HepG2 (cell line): Measurements from ENCODE around the gene MYLK3. TPM values are rescaled to one million over a fixed set of nuclear protein-coding genes. Genes with fewer than 3 reads are reported as not detected.

Source experiments
- ATAC-seq: fragments of 200-7000 bp; cut with Tn5 transposase; 3 replicates; pipeline ENCODE4 v1.9.1; 2020; ENCODE audit warnings: mild to moderate bottlenecking, moderate library complexity
- BruUV-seq: library from RNA; stranded (reverse); fragments of 400-500 nt; replicated peaks from 2 replicates; lab custom pipeline; 2021; lab: Mats Ljungman, UMichigan
- CTCF ChIA-PET: fragments of 300-600 bp; formaldehyde crosslinking; extraction: SDS; loops from one replicate; lab custom pipeline; 2021; ENCODE audit warnings: low total read pairs, inconsistent platforms, low intra/inter-chr PET ratio; lab: Yijun Ruan, JAX
- POLR2A ChIA-PET: fragments of 350-600 bp; sonication (Branson Sonifier 250); formaldehyde crosslinking; loops from one replicate; lab custom pipeline; 2020; ENCODE audit warnings: antibody characterized with exemption, inconsistent platforms; lab: Yijun Ruan, JAX
- DNase-seq: peaks from one replicate; pipeline ENCODE4 v3.0.0-alpha.2; 2015; ENCODE audit warnings: low spot score
- FAIRE-seq: peaks from 3 replicates; lab custom pipeline; 2011; peaks lifted over from hg19 to GRCh38; lab: Jason Lieb, UNC
- H2AFZ ChIP-seq: one replicate; pipeline ENCODE4 v1.6.1; 2011; ENCODE audit warnings: low read length, inconsistent platforms
- H3K27ac ChIP-seq: fragments of 300-600 bp; 3 replicates; pipeline ENCODE4 v1.8.0; 2011; ENCODE audit warnings: mixed run types, mild to moderate bottlenecking, mixed read lengths, low read length, inconsistent platforms; ENCODE audit not compliant: insufficient read depth; ENCODE audit errors: extremely low read length
- H3K27me3 ChIP-seq, 2 experiments: fragments of 200-600 bp in 1 of 2; 2 replicates in 1 of 2; 3 replicates in 1 of 2; pipeline versions ENCODE4 v1.6.0 to v1.8.0; 2011; ENCODE audit warnings: low read length in 2 of 2, mild to moderate bottlenecking in 2 of 2, moderate library complexity in 2 of 2, inconsistent platforms in 1 of 2; ENCODE audit not compliant: insufficient read depth in 2 of 2, control insufficient read depth in 1 of 2
- H3K36me3 ChIP-seq, 2 experiments: fragments of 200-600 bp in 1 of 2; replicated peaks in 1 of 2; 2 replicates in 1 of 2; 3 replicates in 1 of 2; pipeline versions ENCODE4 v1.5.1 to v1.8.0; 2011; ENCODE audit warnings: low read length in 2 of 2, inconsistent platforms in 1 of 2; ENCODE audit not compliant: insufficient read depth in 2 of 2, control insufficient read depth in 1 of 2
- H3K4me1 ChIP-seq: 2 replicates; pipeline ENCODE4 v1.5.1; 2012; ENCODE audit warnings: low read length, inconsistent platforms; ENCODE audit not compliant: insufficient read depth
- H3K4me2 ChIP-seq: 2 replicates; pipeline ENCODE4 v1.6.0; 2011; ENCODE audit warnings: low read depth, low read length, inconsistent platforms
- H3K4me3 ChIP-seq, 3 experiments: fragments of 200-600 bp in 1 of 3; sonication (generic), shearing (Covaris generic) in 1 of 3; replicated peaks in 1 of 3; 2 replicates each; pipeline ENCODE4 v1.5.1; 2011 to 2016; ENCODE audit warnings: low read length in 3 of 3, inconsistent platforms in 2 of 3, low read depth in 2 of 3, mild to moderate bottlenecking in 2 of 3, control low read depth in 1 of 3, mixed read lengths in 1 of 3; ENCODE audit not compliant: insufficient read depth in 1 of 3
- H3K79me2 ChIP-seq: one replicate; pipeline ENCODE4 v1.6.1; 2011; ENCODE audit warnings: low read length, inconsistent platforms; ENCODE audit not compliant: insufficient read depth
- H3K9ac ChIP-seq: 2 replicates; pipeline ENCODE4 v1.6.0; 2011; ENCODE audit warnings: mild to moderate bottlenecking, low read depth, low read length, inconsistent platforms; ENCODE audit not compliant: insufficient read depth
- H3K9me3 ChIP-seq: 2 replicates; pipeline ENCODE4 v1.5.1; 2012; ENCODE audit warnings: mild to moderate bottlenecking, low read length
- H4K20me1 ChIP-seq: 2 replicates; pipeline ENCODE4 v1.6.0; 2011; ENCODE audit warnings: inconsistent platforms, mild to moderate bottlenecking, low read length, moderate library complexity; ENCODE audit not compliant: insufficient read depth
- CAMTA2 ChIP-seq: sonication (generic); formaldehyde crosslinking; IDR thresholded peaks from 2 replicates; pipeline ENCODE4 v1.4.0; 2020; ENCODE audit warnings: mild to moderate bottlenecking, missing genetic modification reagents, borderline replicate concordance
- CBFB ChIP-seq: sonication (generic); formaldehyde crosslinking; IDR thresholded peaks from 2 replicates; pipeline ENCODE4 v1.4.0; 2020; ENCODE audit warnings: missing genetic modification reagents
- CBX1 ChIP-seq: IDR thresholded peaks from one replicate; pipeline ENCODE4 v1.6.1; 2016; ENCODE audit warnings: antibody characterized with exemption, low read depth
- DPF2 ChIP-seq: sonication (generic); formaldehyde crosslinking; IDR thresholded peaks from 2 replicates; pipeline ENCODE4 v1.4.0; 2020; ENCODE audit warnings: mild to moderate bottlenecking, low read depth, missing genetic modification reagents, borderline replicate concordance
- HNRNPL ChIP-seq: fragments of 200-400 bp; formaldehyde crosslinking; IDR thresholded peaks from 2 replicates; pipeline ENCODE4 v1.6.1; 2017; ENCODE audit warnings: mild to moderate bottlenecking, low read depth, low read length
- HOXA3 ChIP-seq: sonication (generic); formaldehyde crosslinking; IDR thresholded peaks from 2 replicates; pipeline ENCODE4 v1.5.0; 2020; ENCODE audit warnings: missing genetic modification reagents
- KDM4B ChIP-seq: sonication (generic); formaldehyde crosslinking; IDR thresholded peaks from 2 replicates; pipeline ENCODE4 v1.4.0; 2020; ENCODE audit warnings: missing genetic modification reagents
- PHF20 ChIP-seq: sonication (generic); formaldehyde crosslinking; IDR thresholded peaks from 2 replicates; pipeline ENCODE4 v1.5.0; 2020; ENCODE audit warnings: mild to moderate bottlenecking, missing genetic modification reagents
- RAD21 ChIP-seq: fragments of 450-650 bp; formaldehyde crosslinking; IDR thresholded peaks from 2 replicates; pipeline ENCODE4 v1.5.0; 2020; ENCODE audit warnings: mild to moderate bottlenecking
- SRSF9 ChIP-seq: fragments of 200-400 bp; formaldehyde crosslinking; IDR thresholded peaks from 2 replicates; pipeline ENCODE4 v1.6.1; 2018; ENCODE audit warnings: borderline replicate concordance, mild to moderate bottlenecking, low read depth, low read length; ENCODE audit not compliant: insufficient read depth, poor library complexity, severe bottlenecking
- TCF12 ChIP-seq, 2 experiments: fragments of 450-650 bp in 1 of 2; sonication (generic) in 1 of 2; formaldehyde crosslinking in 1 of 2; IDR thresholded peaks; 2 replicates each; pipeline versions ENCODE4 v1.6.1 to v1.8.0; 2017 to 2022; ENCODE audit warnings: antibody characterized with exemption in 1 of 2, mild to moderate bottlenecking in 1 of 2, missing genetic modification reagents in 1 of 2, moderate library complexity in 1 of 2
- TMF1 ChIP-seq: sonication (generic); formaldehyde crosslinking; IDR thresholded peaks from 2 replicates; pipeline ENCODE4 v1.8.1; 2022; ENCODE audit warnings: low read depth, missing genetic modification reagents
- ZBTB49 ChIP-seq: sonication (generic); formaldehyde crosslinking; IDR thresholded peaks from 2 replicates; pipeline ENCODE4 v1.4.0; 2020; ENCODE audit warnings: missing genetic modification reagents, borderline replicate concordance
- ZFY ChIP-seq: sonication (generic); formaldehyde crosslinking; IDR thresholded peaks from 2 replicates; pipeline ENCODE4 v1.4.0; 2020; ENCODE audit warnings: missing genetic modification reagents
- ZNF569 ChIP-seq: sonication (generic); formaldehyde crosslinking; IDR thresholded peaks from 2 replicates; pipeline ENCODE4 v1.5.0; 2020; ENCODE audit warnings: mild to moderate bottlenecking, missing genetic modification reagents, moderate library complexity, borderline replicate concordance
- ZNF674 ChIP-seq: sonication (generic); formaldehyde crosslinking; IDR thresholded peaks from 2 replicates; pipeline ENCODE4 v1.5.0; 2020; ENCODE audit warnings: low read depth, mild to moderate bottlenecking, missing genetic modification reagents
- ZNF691 ChIP-seq: sonication (generic); formaldehyde crosslinking; IDR thresholded peaks from 2 replicates; pipeline ENCODE4 v1.4.0; 2020; ENCODE audit warnings: missing genetic modification reagents, low read depth, mild to moderate bottlenecking, borderline replicate concordance
- ZNF768 ChIP-seq: sonication (generic); formaldehyde crosslinking; IDR thresholded peaks from 2 replicates; pipeline ENCODE4 v1.4.0; 2020; ENCODE audit warnings: missing genetic modification reagents
- ZSCAN12 ChIP-seq: sonication (generic); formaldehyde crosslinking; IDR thresholded peaks from 2 replicates; pipeline ENCODE4 v1.9.0; 2021; ENCODE audit warnings: mild to moderate bottlenecking, missing genetic modification reagents
- WGBS: methylation state at CpG from one replicate; pipeline ENCODE4 v1.1.6; 2017; ENCODE audit warnings: low lambda C conversion rate; 5-methylcytosine and 5-hydroxymethylcytosine counted together
- in situ Hi-C: cut with HindIII; loops from 2 replicates; pipeline ENCODE4 v1.10.0; 2017; ENCODE audit warnings: low pct_unique_long_range_greater_than_20kb; ENCODE audit not compliant: extremely low pct_ligation_motif_present
- intact Hi-C: fragments of 100-400 bp; cut with micrococcal nuclease; formaldehyde crosslinking; loops from one replicate; pipeline ENCODE4 v1.10.0; 2022; ENCODE audit not compliant: unreplicated experiment
- polyA plus RNA-seq, 8 experiments: library from polyadenylated mRNA; depleted of rRNA in 3 of 8; stranded (reverse) in 7 of 8; unstranded in 1 of 8; fragments of >200 nt; fragmentation: Illumina TruSeq in 4 of 8; extraction: Trizol in 4 of 8; gene quantifications; 2 replicates each; pipeline versions ENCODE4 v1.2.1 to v1.2.3, GENCODE V29; 2011 to 2016; ENCODE audit warnings: low read depth in 4 of 8, missing spikeins in 1 of 8, mixed read lengths in 1 of 8; ENCODE audit not compliant: insufficient read depth in 1 of 8
- total RNA-seq, 5 experiments: library from RNA; depleted of rRNA; stranded (reverse); fragments of >200 nt; fragmentation: Illumina TruSeq; extraction: Trizol; gene quantifications; 2 replicates each; pipeline ENCODE4 v1.2.3, GENCODE V29; 2016; ENCODE audit warnings: low read depth in 1 of 5

The MYLK3 gene
- total and polyA plus RNA-seq, 2 of the 13 experiments (the other 11 are each of a cell fraction or from before 2014, with no cell fraction given), result 0.04 to 0.18 TPM

GRCh38 chr16:46673320-46674013 lies 74.7 kb downstream of the MYLK3 start (continued):
- TF ChIP-seq ZBTB49 (no peak), RAD21 (CRISPR knock-in tag) (peak; percentile 91), ZNF569 (CRISPR knock-in tag) (no peak), HNRNPL (no peak), KDM4B (CRISPR knock-in tag) (no peak), CBFB (CRISPR knock-in tag) (0 out of 2 replicates have a peak, but pooled peaks have one; percentile 28), HOXA3 (CRISPR knock-in tag) (no peak), CAMTA2 (CRISPR knock-in tag) (no peak), TMF1 (CRISPR knock-in tag) (no peak), DPF2 (CRISPR knock-in tag) (no peak)

GRCh38 chr16:46662123-46662522 lies 86.0 kb downstream of the MYLK3 start:
- no peaks in the 10 kb centered on the region for H3K79me2 ChIP-seq
- BruUV-seq, result no TSS peak
- H3K9me3 ChIP-seq, result no peaks in the 10 kb centered on the region
- no peaks in the 10 kb centered on the region for H4K20me1 ChIP-seq
- in situ Hi-C loops (no loop called here), intact Hi-C loops (no loop called here)
- H3K36me3 ChIP-seq, result peaks cover 17 to 71% of the 10 kb centered on the region in 2 experiments
- WGBS, result 72% methylated on average over 4 of the region's 4 CpGs
- no peak overlapping the region for H2AFZ ChIP-seq
- ChIA-PET POLR2A (no interaction called here), CTCF (no interaction called here)
- ATAC-seq, result no peak
- H3K27ac ChIP-seq, result no peak overlapping the region
- no peaks in the 10 kb centered on the region for H3K27me3 ChIP-seq
- no peak overlapping the region for H3K9ac ChIP-seq
- no peak overlapping the region for H3K4me3 ChIP-seq
- H3K4me1 ChIP-seq, result no peaks in the 10 kb centered on the region
- no peak overlapping the region for H3K4me2 ChIP-seq
- no peak for DNase-seq
- no peak for FAIRE-seq
- no peak for TF ChIP-seq CBX1
- no peak for TF ChIP-seq ZFY
- TF ChIP-seq ZNF768 (CRISPR knock-in tag), result no peak
- no peak for TF ChIP-seq PHF20 (CRISPR knock-in tag)
- no peak for TF ChIP-seq ZSCAN12 (CRISPR knock-in tag)
- TF ChIP-seq SRSF9, result no peak
- TF ChIP-seq TCF12 (IDR thresholded peaks at IDR 0.05), result no peak
- TF ChIP-seq TCF12 (CRISPR knock-in tag; IDR thresholded peaks at IDR 0.05), result no peak
- TF ChIP-seq ZNF674 (CRISPR knock-in tag), result no peak
- no peak for TF ChIP-seq ZNF691 (CRISPR knock-in tag)
